ENCODE results near the gene OPTC.
"Not testable (repeated sequence)": the region's sequence is repeated elsewhere in the genome, so short reads cannot be mapped to it uniquely, and the experiment has no call there.

The OPTC gene

DNA sequence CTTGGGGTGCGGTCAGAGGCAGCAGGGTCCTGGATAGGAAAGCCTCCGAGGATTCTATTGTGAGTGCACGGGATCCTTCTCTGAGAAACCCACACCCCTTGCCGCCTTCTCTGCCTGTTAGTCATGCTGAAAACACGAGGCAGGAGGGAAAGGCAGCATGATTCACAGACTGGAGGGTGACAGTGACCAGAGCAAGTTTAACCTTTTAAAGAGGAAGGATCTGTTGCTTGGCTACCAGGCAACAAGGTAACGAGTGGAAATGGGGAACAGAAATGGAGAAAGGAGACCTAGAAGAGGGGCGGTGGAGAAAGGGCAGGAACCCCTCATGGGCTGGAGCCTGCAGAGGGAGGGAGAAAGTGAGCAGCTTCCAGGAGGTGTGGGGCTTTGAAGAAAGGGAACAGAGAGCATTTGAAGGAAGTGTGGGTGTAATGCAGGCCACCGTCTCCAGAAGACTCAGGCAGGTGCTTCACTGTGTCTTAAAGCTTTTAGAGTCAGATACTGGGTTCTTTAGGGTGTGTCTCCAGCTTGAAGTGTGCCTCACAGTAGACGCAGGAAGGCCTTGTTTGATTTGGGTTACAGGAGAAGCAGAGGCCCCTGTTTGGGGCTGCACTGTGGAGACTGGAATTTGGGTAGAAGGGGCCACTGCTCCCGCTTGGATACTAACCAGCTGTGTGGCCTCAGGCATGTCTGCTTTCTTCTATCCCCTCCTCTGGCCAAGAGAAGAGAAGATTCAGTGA, 19.1 kb downstream of the OPTC start:
- Mint-ChIP-seq H3K4me3 (no peak overlapping the region), H3K4me1 (peaks cover 18% of the 10 kb centered on the region), H3K36me3 (no peaks in the 10 kb centered on the region), H3K27ac (peak overlapping the region; percentile 66), H3K9me3 (no peaks in the 10 kb centered on the region), H3K27me3 (peaks cover 12% of the 10 kb centered on the region)
- peak; percentile 89 for ATAC-seq

DNA sequence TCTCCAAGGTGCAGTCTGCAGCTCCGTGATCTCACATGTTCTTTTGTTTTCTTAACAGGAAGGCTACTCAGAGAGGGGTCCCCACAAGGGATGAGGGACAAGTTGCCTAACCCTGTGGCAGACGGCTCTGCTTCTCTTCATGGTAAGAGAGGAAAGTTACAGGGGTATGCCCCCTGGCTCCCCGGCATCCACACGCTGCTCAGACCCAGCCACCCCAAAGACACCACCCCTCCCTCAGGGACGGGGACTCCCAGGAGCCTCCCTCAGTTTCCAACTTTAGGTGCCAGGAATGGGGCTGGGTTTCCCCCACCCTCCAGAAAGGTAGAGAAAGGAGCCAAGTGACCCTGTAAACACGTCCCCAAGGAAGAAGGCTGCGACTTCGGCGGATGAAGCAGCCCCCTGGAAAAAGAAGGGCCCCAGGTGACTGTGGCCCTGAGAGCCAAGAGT, 19.7 kb downstream of the OPTC start:
- Mint-ChIP-seq H3K4me1 (peaks cover 18% of the 10 kb centered on the region), H3K27ac (peak overlapping the region; percentile 66), H3K4me3 (no peak overlapping the region)

DNA sequence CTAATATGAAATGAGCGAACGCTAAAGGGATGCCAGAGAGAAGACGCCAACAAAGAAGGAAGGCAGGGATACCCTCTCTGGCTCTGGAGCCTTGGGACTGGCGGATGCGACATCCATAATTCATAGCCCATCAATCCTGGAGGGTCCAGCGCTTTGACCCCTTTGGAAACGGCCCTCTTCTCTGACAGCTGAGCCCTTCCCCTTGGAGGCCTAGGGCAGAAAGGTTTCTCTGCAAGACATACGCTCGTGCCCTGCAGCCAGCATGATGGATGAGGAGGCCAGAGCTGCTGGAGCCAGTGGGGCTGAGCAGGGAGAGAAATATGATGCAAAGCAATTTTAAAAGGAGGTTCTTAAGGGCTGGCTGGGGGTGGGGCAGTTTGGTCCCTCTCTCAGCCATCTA, 22.2 kb downstream of the OPTC start:
- ATAC-seq, result no peak
- H3K4me3 Mint-ChIP-seq, result no peak overlapping the region
- H3K36me3 Mint-ChIP-seq, result no peaks in the 10 kb centered on the region
- peaks cover 18% of the 10 kb centered on the region for H3K4me1 Mint-ChIP-seq
- no peak overlapping the region for H3K27ac Mint-ChIP-seq
- H3K27me3 Mint-ChIP-seq, result peaks cover 12% of the 10 kb centered on the region
- H3K9me3 Mint-ChIP-seq, result no peaks in the 10 kb centered on the region

More for the DNA sequence above, 19.7 kb downstream of the OPTC start:
- Mint-ChIP-seq H3K27me3 (peaks cover 12% of the 10 kb centered on the region), H3K36me3 (no peaks in the 10 kb centered on the region), H3K9me3 (no peaks in the 10 kb centered on the region)
- ATAC-seq, result no peak

DNA sequence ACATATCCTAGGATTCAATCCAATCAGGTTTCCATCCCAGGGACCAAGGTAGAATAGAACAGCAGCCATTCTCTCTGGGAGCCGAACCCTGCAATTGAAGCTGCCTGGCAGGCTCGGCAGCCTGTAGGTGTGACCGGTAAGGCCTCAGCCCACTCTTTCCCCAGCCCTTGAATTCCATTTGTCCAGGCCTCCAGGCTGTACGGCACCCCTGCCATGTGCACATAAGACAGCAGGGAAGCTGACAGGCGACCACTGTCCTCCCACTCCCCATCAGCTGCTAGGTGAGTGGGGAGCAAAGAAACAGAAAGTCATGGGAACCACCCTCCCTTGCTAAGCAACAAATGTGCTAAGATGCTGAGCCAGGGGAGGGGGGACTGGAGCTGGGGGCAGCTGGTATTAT, 23.0 kb downstream of the OPTC start:
- no peak for ATAC-seq
- Mint-ChIP-seq H3K27me3 (peaks cover 12% of the 10 kb centered on the region), H3K4me1 (peaks cover 18% of the 10 kb centered on the region), H3K27ac (no peak overlapping the region), H3K36me3 (no peaks in the 10 kb centered on the region), H3K9me3 (no peaks in the 10 kb centered on the region), H3K4me3 (no peak overlapping the region)

DNA sequence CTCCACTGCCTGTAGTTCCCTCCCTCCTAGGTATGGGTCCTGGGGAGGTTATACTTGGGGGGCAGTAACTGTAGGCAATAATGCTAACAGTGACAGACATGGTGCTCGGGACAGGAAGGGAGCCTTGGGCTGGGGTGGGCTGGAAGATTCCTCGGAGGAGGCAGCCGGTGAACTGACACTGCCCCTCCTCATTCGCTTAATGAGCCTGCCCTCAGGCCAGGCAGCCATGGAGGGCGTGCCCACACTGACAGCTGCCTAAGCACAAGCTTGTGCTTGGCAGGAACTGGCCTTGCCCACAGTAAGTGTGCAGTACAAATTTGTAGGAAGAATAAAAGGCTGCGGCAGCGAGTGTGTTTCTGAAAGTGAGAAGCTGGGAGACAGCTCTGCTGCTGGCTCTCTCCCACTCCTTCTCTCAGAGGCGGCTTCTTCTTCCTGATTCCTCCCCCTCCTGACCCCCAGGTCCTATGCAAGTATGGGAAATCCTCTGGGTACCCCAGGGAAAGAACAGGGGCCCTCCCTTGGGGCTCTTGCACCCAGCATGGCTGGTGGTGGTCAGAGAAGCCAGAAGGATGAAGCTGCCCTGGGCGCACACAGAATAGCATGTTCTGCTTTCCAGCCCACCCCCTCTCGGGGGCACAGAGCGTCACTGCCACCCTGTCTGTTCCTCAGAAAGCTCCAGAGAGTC, 23.6 kb downstream of the OPTC start:
- no peak for ATAC-seq
- Mint-ChIP-seq H3K4me1 (peaks cover 14% of the 10 kb centered on the region), H3K4me3 (no peak overlapping the region), H3K36me3 (no peaks in the 10 kb centered on the region), H3K27ac (no peak overlapping the region), H3K9me3 (no peaks in the 10 kb centered on the region), H3K27me3 (peaks cover 12% of the 10 kb centered on the region)

DNA sequence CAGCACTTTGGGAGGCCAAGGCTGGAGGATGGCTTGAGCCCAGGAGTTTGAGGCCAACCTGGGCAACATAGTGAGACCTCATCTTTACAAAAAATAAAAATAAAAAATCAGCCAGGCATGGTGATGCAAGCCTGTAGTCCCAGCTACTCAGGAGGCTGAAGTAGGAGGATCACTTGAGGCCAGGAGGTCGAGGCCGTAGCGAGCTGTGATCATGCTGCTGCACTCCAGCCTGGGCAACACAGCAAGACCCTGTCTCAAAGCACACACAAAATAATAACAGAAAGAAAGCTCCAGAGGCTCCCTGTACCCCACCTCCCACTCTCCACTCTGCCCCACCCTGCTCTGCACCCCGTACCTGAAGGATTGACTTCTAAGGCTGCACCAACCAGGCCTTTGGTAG, 24.2 kb downstream of the OPTC start:
- not testable (repeated sequence) for H3K4me1 Mint-ChIP-seq, H3K9me3 Mint-ChIP-seq, H3K36me3 Mint-ChIP-seq, H3K4me3 Mint-ChIP-seq, ATAC-seq, H3K27ac Mint-ChIP-seq
- H3K27me3 Mint-ChIP-seq, result peaks cover 12% of the 10 kb centered on the region

DNA sequence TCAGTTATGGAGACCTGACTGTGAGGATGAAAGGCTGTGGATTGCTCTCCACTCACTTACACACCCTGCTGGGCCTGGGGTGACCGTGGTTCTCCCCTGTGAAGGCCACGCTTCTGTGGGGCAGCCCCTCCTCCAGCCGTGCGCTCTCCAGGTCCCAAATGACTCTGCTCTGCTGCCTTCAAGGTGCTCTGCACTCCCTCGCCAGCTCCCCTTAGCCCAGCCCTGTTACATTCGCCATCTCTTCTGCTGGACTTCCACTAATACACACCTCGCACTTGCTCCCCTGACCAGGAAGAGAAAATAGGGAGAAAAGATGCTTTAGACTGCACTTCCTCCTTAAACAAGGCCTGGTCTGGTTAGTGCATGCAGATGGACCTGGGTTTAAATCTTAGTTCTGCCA, 24.6 kb downstream of the OPTC start:
- H3K4me1 Mint-ChIP-seq, result peaks cover 4% of the 10 kb centered on the region
- H3K9me3 Mint-ChIP-seq, result no peaks in the 10 kb centered on the region
- H3K27ac Mint-ChIP-seq, result no peak overlapping the region

DNA sequence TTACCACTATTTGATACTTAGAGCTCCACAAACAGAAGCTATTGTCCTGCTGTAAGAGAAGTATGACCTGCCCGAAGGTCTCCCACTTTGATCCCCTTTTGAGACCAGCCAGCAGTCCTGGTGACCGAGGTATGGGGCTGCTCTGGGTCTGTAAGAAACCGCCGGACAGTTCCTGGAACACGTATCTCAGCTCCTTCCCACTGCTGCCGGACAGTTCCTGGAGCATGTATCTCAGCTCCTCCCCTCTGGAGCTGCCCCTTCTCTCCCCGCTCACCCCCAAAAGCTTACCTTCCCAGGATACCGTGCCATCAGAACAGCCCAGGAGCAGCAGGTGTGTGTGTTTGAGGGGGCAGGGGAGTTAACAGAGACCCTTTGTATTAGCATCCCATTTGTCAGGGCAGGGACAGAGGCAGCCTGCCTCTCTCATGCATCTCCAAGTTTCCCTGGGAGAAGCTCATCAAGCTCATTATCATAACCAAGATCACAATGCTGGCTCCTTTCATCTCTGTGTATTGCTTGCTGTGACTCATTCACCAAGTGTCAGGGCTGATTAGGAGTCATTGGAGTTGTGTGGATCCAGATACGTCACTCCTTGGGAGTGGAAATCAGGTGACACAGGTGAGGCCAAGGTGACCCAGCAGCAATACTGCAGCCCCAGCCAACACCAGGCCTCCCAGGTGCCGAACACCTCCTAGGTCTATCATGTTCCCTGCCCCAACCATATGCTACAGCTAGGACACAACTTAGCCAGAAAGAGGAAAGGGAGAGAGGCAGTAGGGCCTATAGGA, 25.3 kb downstream of the OPTC start:
- Mint-ChIP-seq H3K27ac (no peak overlapping the region), H3K9me3 (no peaks in the 10 kb centered on the region), H3K27me3 (peaks cover 12% of the 10 kb centered on the region), H3K4me3 (no peak overlapping the region), H3K36me3 (no peaks in the 10 kb centered on the region), H3K4me1 (no peaks in the 10 kb centered on the region)
- ATAC-seq, result no peak

More for the DNA sequence above, 24.6 kb downstream of the OPTC start:
- ATAC-seq, result no peak
- H3K4me3 Mint-ChIP-seq, result no peak overlapping the region
- no peaks in the 10 kb centered on the region for H3K36me3 Mint-ChIP-seq
- H3K27me3 Mint-ChIP-seq, result peaks cover 12% of the 10 kb centered on the region

DNA sequence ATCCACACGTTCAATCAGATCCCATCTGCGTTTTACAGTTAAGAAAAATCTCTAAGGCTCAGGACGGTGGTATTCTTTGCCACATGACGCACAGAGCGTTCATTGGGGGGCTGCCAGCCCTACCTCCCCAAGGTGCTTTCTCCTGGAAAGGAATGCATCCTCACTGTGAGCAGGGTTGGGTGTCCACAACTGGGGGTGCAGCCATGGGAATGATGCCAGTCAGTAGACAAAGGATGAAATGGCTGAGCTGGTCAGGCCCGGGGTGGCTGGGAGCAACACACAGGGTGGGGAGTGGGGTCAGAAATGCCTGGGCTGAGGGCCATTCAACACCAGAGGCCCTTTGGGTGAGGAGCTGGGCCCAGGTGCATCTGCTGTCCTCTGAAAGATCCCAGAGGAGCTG, 25.9 kb downstream of the OPTC start:
- no peak overlapping the region for H3K4me3 Mint-ChIP-seq
- ATAC-seq, result no peak
- H3K4me1 Mint-ChIP-seq, result no peaks in the 10 kb centered on the region
- H3K27me3 Mint-ChIP-seq, result peaks cover 11% of the 10 kb centered on the region
- H3K27ac Mint-ChIP-seq, result no peak overlapping the region
- no peaks in the 10 kb centered on the region for H3K9me3 Mint-ChIP-seq
- no peaks in the 10 kb centered on the region for H3K36me3 Mint-ChIP-seq

DNA sequence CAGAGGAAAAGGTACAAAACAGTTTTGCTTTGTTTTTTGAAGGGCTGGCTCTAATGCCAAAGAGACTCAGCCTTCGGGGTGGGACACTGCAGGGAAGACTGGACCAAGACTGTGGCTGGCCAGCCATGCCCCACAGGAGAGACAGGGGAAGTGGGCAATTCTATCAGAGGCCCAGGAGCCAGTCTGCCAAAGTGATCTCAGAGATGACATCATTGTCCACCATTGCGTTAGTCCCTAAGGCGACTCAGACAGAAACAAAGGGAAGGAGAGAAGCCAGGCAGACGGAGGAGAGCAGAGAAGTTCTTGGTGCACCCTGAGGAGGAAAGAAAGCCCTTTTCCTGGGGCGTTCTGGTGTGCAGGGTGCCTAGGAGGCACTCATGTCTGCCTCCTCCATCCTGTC, 26.4 kb downstream of the OPTC start:
- no peak for ATAC-seq
- no peaks in the 10 kb centered on the region for H3K9me3 Mint-ChIP-seq
- peaks cover 7% of the 10 kb centered on the region for H3K27me3 Mint-ChIP-seq
- H3K4me3 Mint-ChIP-seq, result no peak overlapping the region
- no peak overlapping the region for H3K27ac Mint-ChIP-seq
- no peaks in the 10 kb centered on the region for H3K36me3 Mint-ChIP-seq
- H3K4me1 Mint-ChIP-seq, result no peaks in the 10 kb centered on the region

DNA sequence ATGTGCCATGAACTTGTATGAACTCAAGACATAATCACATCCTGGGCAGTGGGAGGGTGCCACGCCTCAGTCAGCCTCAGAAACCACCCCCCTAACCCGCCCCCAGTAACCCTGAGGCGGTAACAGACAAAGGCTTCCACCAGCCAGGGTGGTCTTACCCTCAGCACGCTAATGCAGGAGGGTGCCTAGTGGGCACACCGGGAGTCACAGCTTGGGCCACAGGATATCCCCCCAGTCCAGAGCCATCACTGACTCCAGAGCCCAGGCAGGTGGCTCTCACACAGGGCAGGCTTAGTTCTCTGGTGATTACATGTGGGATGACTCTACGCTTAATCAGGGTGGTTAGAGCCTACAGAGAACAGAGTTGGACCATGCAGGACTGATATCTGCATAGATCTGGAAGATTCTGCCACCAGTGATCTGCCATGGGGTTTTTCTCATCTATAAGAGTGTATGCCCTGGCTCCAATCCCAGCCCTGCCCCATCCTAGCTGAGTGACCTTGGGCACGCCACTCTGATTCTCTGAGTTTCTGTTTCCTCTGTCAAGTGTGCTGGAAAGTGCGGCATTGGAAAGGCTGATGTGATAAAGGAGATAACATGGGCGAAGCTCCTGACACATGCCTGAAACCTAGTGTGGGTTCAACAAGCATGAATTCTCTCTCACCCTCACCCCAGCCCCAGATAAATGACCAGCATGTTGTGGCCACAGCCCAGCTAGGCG, 27.3 kb downstream of the OPTC start:
- ATAC-seq, result no peak
- H3K36me3 Mint-ChIP-seq, result no peaks in the 10 kb centered on the region
- H3K27ac Mint-ChIP-seq, result no peak overlapping the region
- H3K4me1 Mint-ChIP-seq, result no peaks in the 10 kb centered on the region
- no peaks in the 10 kb centered on the region for H3K9me3 Mint-ChIP-seq
- H3K4me3 Mint-ChIP-seq, result no peak overlapping the region
- H3K27me3 Mint-ChIP-seq, result no peaks in the 10 kb centered on the region

DNA sequence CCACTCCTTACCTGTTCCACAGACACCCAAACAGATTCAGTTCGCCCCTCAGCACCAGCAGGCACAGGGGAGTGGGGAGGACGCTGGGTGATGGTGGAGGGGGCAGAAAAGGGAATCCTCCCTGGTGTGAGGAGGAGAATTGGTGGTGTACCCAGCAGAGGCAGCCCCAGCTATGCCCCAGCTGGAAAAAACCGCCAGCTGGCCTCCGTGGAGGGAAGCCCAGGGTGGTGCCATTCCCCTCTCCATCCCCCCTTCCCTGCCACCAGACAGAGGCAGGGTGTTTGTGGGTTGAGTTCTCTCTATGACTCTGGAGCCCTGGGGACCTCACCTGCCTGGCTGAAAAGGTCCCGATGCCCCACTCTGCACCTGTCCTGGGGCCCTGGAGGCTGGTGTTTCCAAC, 27.9 kb downstream of the OPTC start:
- no peaks in the 10 kb centered on the region for H3K27me3 Mint-ChIP-seq
- no peaks in the 10 kb centered on the region for H3K4me1 Mint-ChIP-seq
- ATAC-seq, result no peak
- H3K27ac Mint-ChIP-seq, result no peak overlapping the region
- H3K4me3 Mint-ChIP-seq, result no peak overlapping the region
- no peaks in the 10 kb centered on the region for H3K36me3 Mint-ChIP-seq
- H3K9me3 Mint-ChIP-seq, result no peaks in the 10 kb centered on the region

DNA sequence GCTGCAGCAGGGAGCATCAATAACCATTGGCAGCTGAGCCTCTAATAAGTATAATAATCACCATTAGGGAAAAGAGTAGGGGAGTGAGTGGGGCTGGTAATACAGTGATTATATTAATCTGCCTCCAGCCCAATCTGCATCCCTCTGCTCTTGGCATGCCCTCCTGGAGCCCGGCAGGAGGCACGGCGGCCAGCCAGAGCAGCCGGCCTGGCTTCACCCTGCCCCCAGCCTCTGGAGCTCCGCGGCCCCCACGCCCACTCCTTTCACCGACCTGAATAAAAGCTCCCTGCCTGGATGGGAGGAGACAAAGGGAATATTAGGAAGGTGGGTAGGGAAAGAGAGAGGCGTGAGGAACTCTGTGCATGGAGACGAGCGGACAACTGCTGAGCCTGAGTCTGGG, 28.3 kb downstream of the OPTC start:
- Mint-ChIP-seq H3K27me3 (no peaks in the 10 kb centered on the region), H3K4me3 (no peak overlapping the region), H3K4me1 (no peaks in the 10 kb centered on the region), H3K27ac (no peak overlapping the region), H3K36me3 (no peaks in the 10 kb centered on the region), H3K9me3 (no peaks in the 10 kb centered on the region)
- no peak for ATAC-seq

DNA sequence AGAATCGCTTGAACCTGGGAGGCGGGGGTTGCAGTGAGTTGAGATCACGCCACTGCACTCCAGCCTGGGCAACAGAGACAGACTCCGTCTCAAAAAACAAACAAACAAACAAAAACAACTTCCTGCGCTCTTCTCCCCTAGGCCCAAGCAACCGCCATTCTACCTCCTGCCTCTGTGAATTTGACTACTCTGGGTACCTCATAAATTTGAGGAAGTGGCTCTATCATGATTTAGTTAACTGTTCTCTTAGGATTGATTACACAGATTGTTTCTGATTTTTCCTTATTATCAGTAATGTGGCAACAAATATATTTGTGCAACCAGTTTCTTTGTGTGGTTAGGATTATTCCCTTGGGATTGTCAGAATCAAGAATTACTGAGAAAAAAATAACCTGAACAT, 29.7 kb downstream of the OPTC start:
- no peaks in the 10 kb centered on the region for H3K36me3 Mint-ChIP-seq
- H3K9me3 Mint-ChIP-seq, result no peaks in the 10 kb centered on the region
- no peak overlapping the region for H3K27ac Mint-ChIP-seq
- H3K4me3 Mint-ChIP-seq, result no peak overlapping the region
- ATAC-seq, result no peak
- H3K4me1 Mint-ChIP-seq, result peaks cover under 1% of the 10 kb centered on the region
- no peaks in the 10 kb centered on the region for H3K27me3 Mint-ChIP-seq

DNA sequence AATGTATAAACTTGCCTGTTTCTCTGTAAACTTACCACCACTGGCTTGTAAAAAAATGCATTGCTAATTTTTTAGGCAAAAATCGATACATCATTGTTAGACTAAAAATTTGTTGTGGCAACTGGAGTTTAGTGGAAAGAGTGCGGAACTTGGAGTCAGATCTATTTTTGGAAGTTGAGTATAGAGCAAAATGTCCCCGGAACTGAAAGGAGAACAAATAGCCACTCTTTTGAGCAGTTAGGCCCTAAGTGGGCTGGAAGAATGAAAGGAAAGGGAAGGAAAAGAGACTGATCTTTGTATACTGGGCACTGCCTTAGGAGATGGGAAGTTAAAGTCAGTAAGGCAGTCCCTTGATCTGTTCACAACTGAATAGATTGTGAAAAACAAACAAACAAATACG, 30.2 kb downstream of the OPTC start:
- Mint-ChIP-seq H3K27ac (no peak overlapping the region), H3K9me3 (no peaks in the 10 kb centered on the region), H3K36me3 (no peaks in the 10 kb centered on the region), H3K4me3 (no peak overlapping the region), H3K27me3 (no peaks in the 10 kb centered on the region), H3K4me1 (peaks cover 6% of the 10 kb centered on the region)
- ATAC-seq, result no peak

Data from stimulated activated memory B cell treated with anti-CD40 and anti-IgM and Interleukin-4, amounts not matched to agents 10 μg/mL and 1 μg/mL and 100 μg/mL, for 72 hours (primary cell).